GM19025 (cell line): ENCODE measurements around the gene CENPT.

Experiments
- ATAC-seq: cut with Tn5 transposase; IDR thresholded peaks from one replicate; pipeline ENCODE4 v1.9.1; 2021; ENCODE audit warnings: mild to moderate bottlenecking, low read depth, moderate library complexity; ENCODE audit not compliant: unreplicated experiment

CENPT gene

DNA sequence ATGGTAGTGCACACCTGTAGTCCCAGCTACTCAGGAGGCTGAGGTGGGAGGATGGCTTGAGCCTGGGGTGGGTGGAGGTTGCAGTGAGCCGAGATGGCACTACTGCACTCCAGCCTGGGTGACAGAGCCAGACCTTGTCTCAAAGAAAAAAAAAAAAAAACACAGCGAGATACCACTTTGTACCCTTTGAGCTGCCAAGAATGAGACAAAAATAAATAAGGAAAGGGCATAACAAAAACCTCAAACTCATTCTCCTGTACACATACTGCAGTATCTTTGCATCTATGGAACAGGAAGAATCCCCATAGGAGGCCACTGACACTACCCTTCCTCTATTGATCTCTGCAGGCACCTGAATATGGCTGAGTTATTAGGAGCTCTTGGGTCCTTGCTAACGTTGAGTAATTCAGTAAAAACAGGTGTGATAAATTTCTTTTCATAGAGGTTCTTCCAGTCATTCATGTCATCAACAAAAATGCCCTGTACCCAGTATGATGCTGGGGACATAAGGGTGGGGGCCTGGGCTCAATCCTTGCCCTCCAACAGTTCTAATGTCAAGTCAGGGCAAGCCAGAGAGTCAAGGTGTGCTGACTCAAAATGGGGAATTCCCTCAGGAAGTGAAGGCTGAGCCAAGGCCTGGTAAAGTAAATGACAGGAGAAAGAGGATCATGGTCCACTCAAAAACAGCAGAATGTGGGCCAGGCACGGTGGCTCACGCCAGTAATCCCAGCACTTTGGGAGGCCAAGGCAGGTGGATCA lies 68.1 kb downstream of the CENPT start:
- no peak for ATAC-seq
